HepG2 (cell line): ENCODE measurements around the gene MRPL14. TPM values are rescaled to one million over a fixed set of nuclear protein-coding genes. Genes with fewer than 3 reads are reported as not detected.

Experiments
- ATM ChIP-seq: fragments of 450-650 bp; IDR thresholded peaks from 2 replicates; pipeline ENCODE4 v1.7.1; 2017; ENCODE audit warnings: mild to moderate bottlenecking, borderline replicate concordance
- DNMT3B ChIP-seq: conservative IDR thresholded peaks from 2 replicates; pipeline ENCODE4 v1.6.1; 2016; ENCODE audit warnings: missing biosample characterization, control low read depth
- GATA4 ChIP-seq: sonication (generic); IDR thresholded peaks from 2 replicates; pipeline ENCODE4 v1.6.1; 2016; ENCODE audit warnings: antibody characterized with exemption, low read depth, borderline replicate concordance
- ISX ChIP-seq: sonication (generic); formaldehyde crosslinking; conservative IDR thresholded peaks from 2 replicates; pipeline ENCODE4 v1.5.0; 2020; ENCODE audit warnings: missing genetic modification reagents
- MAZ ChIP-seq, 2 experiments: sonication (generic) in 1 of 2; formaldehyde crosslinking in 1 of 2; IDR thresholded peaks; 2 replicates each; pipeline versions ENCODE4 v1.5.0 to v1.6.1; 2012 to 2020; ENCODE audit warnings: low read depth in 2 of 2, mild to moderate bottlenecking in 2 of 2, borderline replicate concordance in 1 of 2, improper control_type of control experiment in 1 of 2, low read length in 1 of 2, missing genetic modification reagents in 1 of 2, moderate library complexity in 1 of 2
- NFIC ChIP-seq: IDR thresholded peaks from 2 replicates; pipeline ENCODE4 v1.6.1; 2012; ENCODE audit warnings: mild to moderate bottlenecking, low read length, inconsistent platforms
- PAX8 ChIP-seq: sonication (generic); formaldehyde crosslinking; IDR thresholded peaks from 2 replicates; pipeline ENCODE4 v1.8.0; 2022; ENCODE audit warnings: mild to moderate bottlenecking, missing genetic modification reagents, borderline replicate concordance
- SNAI1 ChIP-seq: sonication (generic); formaldehyde crosslinking; IDR thresholded peaks from 2 replicates; pipeline ENCODE4 v1.5.0; 2020; ENCODE audit warnings: mild to moderate bottlenecking, missing genetic modification reagents, borderline replicate concordance
- SP140L ChIP-seq: sonication (generic); formaldehyde crosslinking; IDR thresholded peaks from 2 replicates; pipeline ENCODE4 v1.4.0; 2020; ENCODE audit warnings: missing genetic modification reagents, borderline replicate concordance
- TBP ChIP-seq: sonication (generic); formaldehyde crosslinking; IDR thresholded peaks from 2 replicates; pipeline ENCODE4 v1.5.0; 2020; ENCODE audit warnings: missing genetic modification reagents
- ZNF121 ChIP-seq: sonication (generic); formaldehyde crosslinking; IDR thresholded peaks from 2 replicates; pipeline ENCODE4 v1.5.0; 2020; ENCODE audit warnings: mild to moderate bottlenecking, missing genetic modification reagents
- ZNF225 ChIP-seq: sonication (generic); formaldehyde crosslinking; IDR thresholded peaks from 2 replicates; pipeline ENCODE4 v1.4.0; 2020; ENCODE audit warnings: mild to moderate bottlenecking, missing genetic modification reagents
- ZNF558 ChIP-seq: sonication (generic); formaldehyde crosslinking; IDR thresholded peaks from 2 replicates; pipeline ENCODE4 v1.9.0; 2022; ENCODE audit warnings: mild to moderate bottlenecking, missing genetic modification reagents, borderline replicate concordance
- ZNF674 ChIP-seq: sonication (generic); formaldehyde crosslinking; IDR thresholded peaks from 2 replicates; pipeline ENCODE4 v1.5.0; 2020; ENCODE audit warnings: low read depth, mild to moderate bottlenecking, missing genetic modification reagents
- ZNF780A ChIP-seq: sonication (generic); formaldehyde crosslinking; IDR thresholded peaks from 2 replicates; pipeline ENCODE4 v1.8.0; 2022; ENCODE audit warnings: mild to moderate bottlenecking, missing genetic modification reagents, moderate library complexity
- polyA plus RNA-seq, 8 experiments: library from polyadenylated mRNA; depleted of rRNA in 3 of 8; stranded (reverse) in 7 of 8; unstranded in 1 of 8; fragments of >200 nt; fragmentation: Illumina TruSeq in 4 of 8; extraction: Trizol in 4 of 8; gene quantifications; 2 replicates each; pipeline versions ENCODE4 v1.2.1 to v1.2.3, GENCODE V29; 2011 to 2016; ENCODE audit warnings: low read depth in 4 of 8, missing spikeins in 1 of 8, mixed read lengths in 1 of 8; ENCODE audit not compliant: insufficient read depth in 1 of 8
- total RNA-seq, 5 experiments: library from RNA; depleted of rRNA; stranded (reverse); fragments of >200 nt; fragmentation: Illumina TruSeq; extraction: Trizol; gene quantifications; 2 replicates each; pipeline ENCODE4 v1.2.3, GENCODE V29; 2016; ENCODE audit warnings: low read depth in 1 of 5
- TF ChIP-seq, protein P1 (sequence below): sonication (generic); formaldehyde crosslinking; IDR thresholded peaks from 2 replicates; pipeline ENCODE4 v1.5.1; 2020; ENCODE audit warnings: missing genetic modification reagents, mild to moderate bottlenecking, borderline replicate concordance
- TF ChIP-seq, protein P2 (sequence below): sonication (generic); formaldehyde crosslinking; IDR thresholded peaks from 2 replicates; pipeline ENCODE4 v1.4.0; 2020; ENCODE audit warnings: mild to moderate bottlenecking, missing genetic modification reagents
- TF ChIP-seq, protein P3 (sequence below): sonication (generic); formaldehyde crosslinking; IDR thresholded peaks from 2 replicates; pipeline ENCODE4 v1.4.0; 2020; ENCODE audit warnings: missing genetic modification reagents; ENCODE audit errors: not compliant biosample characterization

Gene MRPL14
- total and polyA plus RNA-seq, 2 of the 13 experiments (the other 11 are each of a cell fraction or from before 2014, with no cell fraction given), result 157 to 178 TPM

DNA sequence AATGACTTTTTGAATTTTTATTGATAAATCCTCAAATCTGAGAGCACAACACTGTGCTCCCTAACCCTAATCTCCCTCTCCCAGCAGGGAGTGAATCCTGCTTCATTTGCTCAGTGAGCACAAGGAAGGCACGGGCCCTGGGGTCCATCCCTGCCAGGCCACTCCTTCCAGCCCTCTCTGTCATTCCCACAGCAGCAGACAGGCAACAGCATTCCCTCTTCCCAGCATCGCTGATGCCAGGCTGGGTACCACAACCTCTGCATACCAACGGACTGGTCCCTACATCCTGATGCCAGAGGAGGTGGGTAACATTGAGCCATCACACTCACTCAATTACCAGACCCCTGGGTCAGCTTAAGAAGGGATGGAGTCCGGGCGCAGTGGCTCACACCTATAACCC lies 34.2 kb downstream of the MRPL14 start (continued):
- TF ChIP-seq NFIC (no peak), ZNF121 (CRISPR knock-in tag) (no peak), SNAI1 (CRISPR knock-in tag) (no peak), PAX8 (CRISPR knock-in tag) (no peak), ZNF558 (no peak), ATM (no peak), MAZ (IDR thresholded peaks at IDR 0.05; ENCODE audit: borderline replicate concordance, low read depth, low read length) (no peak), MAZ (CRISPR knock-in tag; IDR thresholded peaks at IDR 0.05; ENCODE audit: low read depth) (no peak), ZNF674 (CRISPR knock-in tag) (no peak), ZNF780A (CRISPR knock-in tag) (no peak), ZNF225 (CRISPR knock-in tag) (peak; percentile 84; the same call in 1 of the 2 replicates), SP140L (no peak), GATA4 (no peak), ISX (CRISPR knock-in tag) (no peak), TBP (CRISPR knock-in tag) (no peak), DNMT3B (no peak)
- TF ChIP-seq, protein P1, sequence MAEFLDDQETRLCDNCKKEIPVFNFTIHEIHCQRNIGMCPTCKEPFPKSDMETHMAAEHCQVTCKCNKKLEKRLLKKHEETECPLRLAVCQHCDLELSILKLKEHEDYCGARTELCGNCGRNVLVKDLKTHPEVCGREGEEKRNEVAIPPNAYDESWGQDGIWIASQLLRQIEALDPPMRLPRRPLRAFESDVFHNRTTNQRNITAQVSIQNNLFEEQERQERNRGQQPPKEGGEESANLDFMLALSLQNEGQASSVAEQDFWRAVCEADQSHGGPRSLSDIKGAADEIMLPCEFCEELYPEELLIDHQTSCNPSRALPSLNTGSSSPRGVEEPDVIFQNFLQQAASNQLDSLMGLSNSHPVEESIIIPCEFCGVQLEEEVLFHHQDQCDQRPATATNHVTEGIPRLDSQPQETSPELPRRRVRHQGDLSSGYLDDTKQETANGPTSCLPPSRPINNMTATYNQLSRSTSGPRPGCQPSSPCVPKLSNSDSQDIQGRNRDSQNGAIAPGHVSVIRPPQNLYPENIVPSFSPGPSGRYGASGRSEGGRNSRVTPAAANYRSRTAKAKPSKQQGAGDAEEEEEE (CRISPR knock-in tag), result no peak
- TF ChIP-seq, protein P2, sequence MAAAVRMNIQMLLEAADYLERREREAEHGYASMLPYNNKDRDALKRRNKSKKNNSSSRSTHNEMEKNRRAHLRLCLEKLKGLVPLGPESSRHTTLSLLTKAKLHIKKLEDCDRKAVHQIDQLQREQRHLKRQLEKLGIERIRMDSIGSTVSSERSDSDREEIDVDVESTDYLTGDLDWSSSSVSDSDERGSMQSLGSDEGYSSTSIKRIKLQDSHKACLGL (CRISPR knock-in tag), result no peak; the same call in 1 of the 2 replicates
- TF ChIP-seq, protein P3, sequence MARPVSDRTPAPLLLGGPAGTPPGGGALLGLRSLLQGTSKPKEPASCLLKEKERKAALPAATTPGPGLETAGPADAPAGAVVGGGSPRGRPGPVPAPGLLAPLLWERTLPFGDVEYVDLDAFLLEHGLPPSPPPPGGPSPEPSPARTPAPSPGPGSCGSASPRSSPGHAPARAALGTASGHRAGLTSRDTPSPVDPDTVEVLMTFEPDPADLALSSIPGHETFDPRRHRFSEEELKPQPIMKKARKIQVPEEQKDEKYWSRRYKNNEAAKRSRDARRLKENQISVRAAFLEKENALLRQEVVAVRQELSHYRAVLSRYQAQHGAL (CRISPR knock-in tag), result no peak
